Measurements from ENCODE around the gene OR4N5. TPM values are rescaled to one million over a fixed set of nuclear protein-coding genes. Genes with fewer than 3 reads are reported as not detected.

The OR4N5 gene
- polyA plus RNA-seq, 1 donor from 2014 or later: not detected

GRCh38 chr14:20177433-20177974, 38.9 kb downstream of the OR4N5 start:
- H3K9me3 Mint-ChIP-seq: peaks cover 0 to 3% (median 2%) of the 10 kb centered on the region in 3 donors
- H3K27me3 Mint-ChIP-seq: peaks cover 1% of the 10 kb centered on the region
- no peak overlapping the region for H3K27ac Mint-ChIP-seq
- peaks cover 0 to 7% (median 0%) of the 10 kb centered on the region in 3 donors for H3K4me1 Mint-ChIP-seq
- peaks cover 3% of the 10 kb centered on the region for H3K36me3 Mint-ChIP-seq
- H3K4me3 Mint-ChIP-seq: no peak overlapping the region

DNA sequence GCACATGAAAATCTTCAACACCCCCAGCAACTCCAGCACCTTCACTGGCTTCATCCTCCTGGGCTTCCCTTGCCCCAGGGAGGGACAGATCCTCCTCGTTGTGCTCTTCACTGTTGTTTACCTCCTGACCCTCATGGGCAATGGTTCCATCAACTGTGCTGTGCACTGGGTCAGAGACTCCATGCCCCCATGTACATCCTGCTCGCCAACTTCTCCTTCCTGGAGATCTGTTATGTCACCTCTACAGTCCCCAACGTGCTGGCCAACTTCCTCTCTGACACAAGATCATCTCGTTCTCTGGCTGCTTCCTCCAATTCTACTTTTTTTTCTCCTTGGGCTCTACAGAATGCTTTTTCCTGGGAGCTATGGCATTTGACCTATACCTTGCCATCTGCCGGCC, 40.6 kb downstream of the OR4N5 start:
- H3K4me1 Mint-ChIP-seq: peaks cover 0 to 7% (median 0%) of the 10 kb centered on the region in 3 donors
- peaks cover 3% of the 10 kb centered on the region for H3K36me3 Mint-ChIP-seq
- no peak overlapping the region for H3K4me3 Mint-ChIP-seq
- H3K27ac Mint-ChIP-seq: no peak overlapping the region
- H3K27me3 Mint-ChIP-seq: no peaks in the 10 kb centered on the region
- peaks cover 0 to 3% (median 2%) of the 10 kb centered on the region in 3 donors for H3K9me3 Mint-ChIP-seq

GRCh38 chr14:20179880-20180279, 41.3 kb downstream of the OR4N5 start:
- peaks cover 3% of the 10 kb centered on the region for H3K36me3 Mint-ChIP-seq

GRCh38 chr14:20180486-20180885, 41.9 kb downstream of the OR4N5 start:
- peaks cover 0 to 4% (median 2%) of the 10 kb centered on the region in 3 donors for H3K9me3 Mint-ChIP-seq
- peaks cover 3% of the 10 kb centered on the region for H3K36me3 Mint-ChIP-seq

More at GRCh38 chr14:20179880-20180279, 41.3 kb downstream of the OR4N5 start:
- no peak overlapping the region for H3K4me3 Mint-ChIP-seq
- no peaks in the 10 kb centered on the region for H3K27me3 Mint-ChIP-seq
- peaks cover 0 to 7% (median 0%) of the 10 kb centered on the region in 3 donors for H3K4me1 Mint-ChIP-seq
- peaks cover 0 to 3% (median 2%) of the 10 kb centered on the region in 3 donors for H3K9me3 Mint-ChIP-seq
- H3K27ac Mint-ChIP-seq: no peak overlapping the region

DNA sequence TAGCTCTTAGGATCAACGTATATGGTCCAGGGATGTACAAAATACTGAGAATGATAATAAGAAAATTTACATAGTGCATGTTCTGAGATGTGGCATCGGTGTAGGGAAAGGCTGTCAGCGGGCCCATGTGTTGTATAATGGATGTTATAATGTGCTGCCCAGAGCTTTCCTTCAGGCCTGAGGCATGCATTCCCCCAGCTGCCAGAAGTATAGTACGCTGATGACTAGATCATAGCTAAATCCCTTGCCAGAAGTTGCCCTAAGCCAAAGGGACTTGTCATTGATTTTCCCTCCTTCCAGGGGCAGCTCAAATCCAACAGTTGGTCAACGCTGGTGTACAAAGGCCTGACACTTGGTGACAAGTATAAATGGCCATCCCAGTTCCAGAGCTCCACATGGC, 45.6 kb downstream of the OR4N5 start:
- H3K4me1 Mint-ChIP-seq: peaks cover 0 to 6% (median 2%) of the 10 kb centered on the region in 3 donors
- no peak overlapping the region for H3K4me3 Mint-ChIP-seq
- peaks cover 7% of the 10 kb centered on the region for H3K27me3 Mint-ChIP-seq

More at GRCh38 chr14:20180486-20180885, 41.9 kb downstream of the OR4N5 start:
- Mint-ChIP-seq H3K4me1 (peaks cover 0 to 7% (median 0%) of the 10 kb centered on the region in 3 donors), H3K27ac (no peak overlapping the region), H3K4me3 (no peak overlapping the region), H3K27me3 (no peaks in the 10 kb centered on the region)

DNA sequence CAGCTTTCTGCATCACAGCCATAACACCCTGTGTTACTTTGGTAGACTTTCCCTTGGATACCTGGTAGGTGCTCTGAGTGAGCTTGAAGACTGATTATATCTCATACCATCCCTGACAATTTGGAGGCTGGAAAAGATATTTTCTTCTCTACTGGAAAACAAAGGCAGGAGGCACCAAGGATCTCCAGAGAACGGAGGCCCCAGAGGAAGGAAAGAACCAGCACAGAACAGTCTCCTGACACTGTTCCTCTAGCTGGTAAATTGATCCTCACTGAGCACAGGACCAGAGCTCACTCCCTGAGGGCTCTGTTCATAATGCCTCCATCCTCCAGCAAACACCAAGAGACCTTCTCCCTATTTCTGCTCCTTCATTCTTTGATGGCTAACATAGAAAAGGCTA, 52.0 kb downstream of the OR4N5 start, which contains the start of gene OR11G2:
OR11G2 (plus strand) TSS at position 301 of the 400 bp plus-strand sequence. CDS start 6,542 bp downstream, outside the sequence.
- Mint-ChIP-seq H3K4me1 (peaks cover 0 to 2% (median 1%) of the 10 kb centered on the region in 3 donors), H3K9me3 (peaks cover 0 to under 1% (median 0%) of the 10 kb centered on the region in 3 donors), H3K36me3 (no peaks in the 10 kb centered on the region), H3K27ac (no peak within 1 kb of the TSS), H3K27me3 (peaks cover 7% of the 10 kb centered on the region), H3K4me3 (no peak within 1 kb of the TSS)

More for the DNA sequence above, 45.6 kb downstream of the OR4N5 start:
- Mint-ChIP-seq H3K9me3 (peaks cover 0 to 3% (median 1%) of the 10 kb centered on the region in 3 donors), H3K27ac (no peak overlapping the region), H3K36me3 (peaks cover 3% of the 10 kb centered on the region)

DNA sequence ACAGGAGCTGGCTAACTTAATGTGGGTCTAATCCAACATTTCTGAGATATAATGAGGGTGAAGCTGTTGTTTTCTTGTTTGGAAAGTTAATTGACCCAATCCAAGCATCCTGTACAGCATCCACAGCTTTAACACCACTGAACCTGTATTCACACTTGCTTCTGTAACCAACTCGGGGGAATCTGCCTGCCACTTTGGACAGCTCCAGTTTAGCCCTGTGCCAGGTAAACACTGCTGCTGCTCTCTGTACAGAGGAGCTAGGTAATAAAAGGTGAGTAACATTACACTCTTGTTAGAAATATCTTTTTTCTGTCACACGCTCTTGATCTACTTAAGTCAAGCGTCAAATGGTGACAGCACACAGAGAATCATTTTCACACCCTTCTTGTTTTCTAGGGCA, 52.8 kb downstream of the OR4N5 start:
- H3K27ac Mint-ChIP-seq: no peak overlapping the region
- H3K4me3 Mint-ChIP-seq: no peak overlapping the region
- peaks cover 5% of the 10 kb centered on the region for H3K27me3 Mint-ChIP-seq
- no peaks in the 10 kb centered on the region for H3K36me3 Mint-ChIP-seq
- H3K4me1 Mint-ChIP-seq: peaks cover 0 to 2% (median 1%) of the 10 kb centered on the region in 3 donors
- H3K9me3 Mint-ChIP-seq: no peaks in the 10 kb centered on the region

GRCh38 chr14:20194101-20194500, 55.5 kb downstream of the OR4N5 start:
- H3K9me3 Mint-ChIP-seq: no peaks in the 10 kb centered on the region
- peaks cover 0 to 1% (median 0%) of the 10 kb centered on the region in 3 donors for H3K4me1 Mint-ChIP-seq
- H3K36me3 Mint-ChIP-seq: no peaks in the 10 kb centered on the region
- H3K27me3 Mint-ChIP-seq: no peaks in the 10 kb centered on the region
- H3K27ac Mint-ChIP-seq: no peak overlapping the region
- H3K4me3 Mint-ChIP-seq: no peak overlapping the region

Other genes starting within 250 kb of the OR4N5 start
- gene OR4K5, start 218.2 kb upstream of the OR4N5 start, polyA plus RNA-seq: not detected
- not detected for gene OR4K1, start 207.9 kb upstream of the OR4N5 start, polyA plus RNA-seq
- not detected for gene OR4K15, start 163.2 kb upstream of the OR4N5 start, polyA plus RNA-seq
- not detected for gene OR4Q2, start 136.7 kb upstream of the OR4N5 start, polyA plus RNA-seq
- not detected for gene OR4K14, start 119.5 kb upstream of the OR4N5 start, polyA plus RNA-seq
- not detected for gene OR4K13, start 102.8 kb upstream of the OR4N5 start, polyA plus RNA-seq
- not detected for gene OR4L1, start 78.8 kb upstream of the OR4N5 start, polyA plus RNA-seq
- gene OR4K17, start 28.1 kb upstream of the OR4N5 start, polyA plus RNA-seq: not detected
- gene OR11G2, start 52.1 kb downstream of the OR4N5 start, polyA plus RNA-seq: not detected
- gene OR11H6, start 84.9 kb downstream of the OR4N5 start, polyA plus RNA-seq: not detected
- gene OR11H7, start 90.2 kb downstream of the OR4N5 start, polyA plus RNA-seq: not detected
- gene OR11H4, start 100.5 kb downstream of the OR4N5 start, polyA plus RNA-seq: not detected
- gene TTC5, start 167.1 kb downstream of the OR4N5 start, polyA plus RNA-seq: 24.1 TPM
- gene CCNB1IP1, start 194.5 kb downstream of the OR4N5 start, polyA plus RNA-seq: 17.6 TPM
- gene PARP2, start 204.8 kb downstream of the OR4N5 start, polyA plus RNA-seq: 10.1 TPM

All from IgD-negative memory B cell (primary cell).